Liver (tissue), 9 donors: ENCODE results near the gene WNT10A. TPM values are rescaled to one million over a fixed set of nuclear protein-coding genes. Genes with fewer than 3 reads are reported as not detected.

ENCODE experiments used
- DNase-seq: peaks from one replicate; pipeline ENCODE4 v3.0.0-alpha.2; 2017; ENCODE audit warnings: low spot score
- H3K27ac ChIP-seq, 2 donors: one replicate each; pipeline ENCODE4 v1.7.0; 2013; ENCODE audit warnings: inconsistent platforms in 2 of 2, low read length in 2 of 2, control low read depth in 1 of 2, low read depth in 1 of 2, mild to moderate bottlenecking in 1 of 2
- H3K27me3 ChIP-seq, 4 donors: one replicate each; pipeline versions ENCODE4 v1.6.1 to v1.7.0; 2013; ENCODE audit warnings: low read length in 3 of 4, inconsistent platforms in 1 of 4, mild to moderate bottlenecking in 1 of 4, moderate library complexity in 1 of 4; ENCODE audit not compliant: control insufficient read depth in 4 of 4, insufficient read depth in 4 of 4
- H3K36me3 ChIP-seq, 4 donors: one replicate each; pipeline versions ENCODE4 v1.6.1 to v1.7.0; 2013; ENCODE audit warnings: low read length in 3 of 4, mild to moderate bottlenecking in 3 of 4, low read depth in 1 of 4, moderate library complexity in 1 of 4; ENCODE audit not compliant: control insufficient read depth in 4 of 4, insufficient read depth in 3 of 4
- H3K4me1 ChIP-seq, 4 donors: one replicate each; pipeline versions ENCODE4 v1.6.1 to v1.7.0; 2013; ENCODE audit warnings: low read length in 3 of 4, mild to moderate bottlenecking in 3 of 4, moderate library complexity in 1 of 4; ENCODE audit not compliant: control insufficient read depth in 4 of 4, insufficient read depth in 4 of 4
- H3K4me3 ChIP-seq, 3 donors: one replicate each; pipeline versions ENCODE4 v1.6.1 to v1.7.0; 2013; ENCODE audit warnings: low read length in 3 of 3, control low read depth in 1 of 3, low read depth in 1 of 3, mild to moderate bottlenecking in 1 of 3
- H3K9ac ChIP-seq, 2 donors: one replicate each; pipeline ENCODE4 v1.7.0; 2013; ENCODE audit warnings: low read length in 2 of 2, mild to moderate bottlenecking in 2 of 2, moderate library complexity in 2 of 2, control low read depth in 1 of 2, low read depth in 1 of 2
- H3K9me3 ChIP-seq, 4 donors: one replicate each; pipeline versions ENCODE4 v1.6.1 to v1.7.0; 2013; ENCODE audit warnings: low read length in 3 of 4; ENCODE audit not compliant: control insufficient read depth in 4 of 4
- ATF3 ChIP-seq: IDR thresholded peaks from 2 replicates; pipeline ENCODE4 v1.6.1; 2016; ENCODE audit warnings: antibody characterized with exemption
- CTCF ChIP-seq: fragments of 150-350 bp; IDR thresholded peaks from 2 replicates; pipeline ENCODE4 v1.5.1; 2017; ENCODE audit warnings: improper control_type of control experiment, low read depth, low read length; ENCODE audit not compliant: missing input control
- EGR1 ChIP-seq, 2 donors: IDR thresholded peaks; 2 replicates each; pipeline ENCODE4 v1.6.1; 2016 to 2018; ENCODE audit warnings: antibody characterized with exemption in 2 of 2, low read depth in 2 of 2
- FOXA1 ChIP-seq: IDR thresholded peaks from 2 replicates; pipeline ENCODE4 v1.6.1; 2016; ENCODE audit warnings: antibody characterized with exemption
- FOXA2 ChIP-seq: IDR thresholded peaks from 2 replicates; pipeline ENCODE4 v1.6.1; 2016; ENCODE audit warnings: antibody characterized with exemption
- GABPA ChIP-seq, 2 donors: IDR thresholded peaks in 1 of 2; conservative IDR thresholded peaks in 1 of 2; 2 replicates each; pipeline ENCODE4 v1.6.1; 2016; ENCODE audit warnings: antibody characterized with exemption in 2 of 2, mild to moderate bottlenecking in 1 of 2, moderate library complexity in 1 of 2
- HNF4G ChIP-seq: IDR thresholded peaks from 2 replicates; pipeline ENCODE4 v1.6.1; 2016; ENCODE audit warnings: antibody characterized with exemption
- MAX ChIP-seq: IDR thresholded peaks from 2 replicates; pipeline ENCODE4 v1.6.1; 2016; ENCODE audit warnings: antibody characterized with exemption
- NR2F2 ChIP-seq: IDR thresholded peaks from 2 replicates; pipeline ENCODE4 v1.6.1; 2016; ENCODE audit warnings: antibody characterized with exemption
- RAD21 ChIP-seq, 2 donors: IDR thresholded peaks; 2 replicates each; pipeline ENCODE4 v1.6.1; 2016; ENCODE audit warnings: antibody characterized with exemption in 2 of 2, mild to moderate bottlenecking in 2 of 2
- REST ChIP-seq: IDR thresholded peaks from 2 replicates; pipeline ENCODE4 v1.6.1; 2016; ENCODE audit warnings: antibody characterized with exemption, mild to moderate bottlenecking
- RXRA ChIP-seq, 2 donors: IDR thresholded peaks; 2 replicates each; pipeline ENCODE4 v1.6.1; 2017 to 2018; ENCODE audit warnings: antibody characterized with exemption in 2 of 2, mild to moderate bottlenecking in 1 of 2
- SP1 ChIP-seq: IDR thresholded peaks from 2 replicates; pipeline ENCODE4 v1.6.1; 2018; ENCODE audit warnings: antibody characterized with exemption, mild to moderate bottlenecking
- TAF1 ChIP-seq: conservative IDR thresholded peaks from 2 replicates; pipeline ENCODE4 v1.6.1; 2016; ENCODE audit warnings: antibody characterized with exemption, mild to moderate bottlenecking
- YY1 ChIP-seq: IDR thresholded peaks from 2 replicates; pipeline ENCODE4 v1.6.1; 2016; ENCODE audit warnings: antibody characterized with exemption, mild to moderate bottlenecking
- ZBTB33 ChIP-seq: IDR thresholded peaks from 2 replicates; pipeline ENCODE4 v1.6.1; 2016; ENCODE audit warnings: antibody characterized with exemption
- WGBS: extraction: QIAGEN DNeasy Blood & Tissue Kit; methylation state at CpG from one replicate; pipeline ENCODE4 v1.1.7; 2013; 5-methylcytosine and 5-hydroxymethylcytosine counted together
- polyA plus RNA-seq, 2 donors: library from polyadenylated mRNA; stranded (reverse) in 1 of 2; unstranded in 1 of 2; fragments of 200-250 nt in 1 of 2; fragments of >200 nt in 1 of 2; fragmentation: Nextera tagmentation in 1 of 2; extraction: Ambion mirVana in 1 of 2; gene quantifications; one replicate each; pipeline versions ENCODE4 v1.2.1 to v1.2.3, GENCODE V29; 2013 to 2015
- total RNA-seq, 2 donors: library from RNA; depleted of rRNA; stranded (reverse); fragments of >200 nt; gene quantifications; one replicate each; pipeline ENCODE4 v1.2.3, GENCODE V29; 2014
- donor health status: healthy.
- donor health status: healthy.
- donor health status: healthy.
- donor health status: healthy.
- donor health status: healthy.

The WNT10A gene
- total and polyA plus RNA-seq, 4 donors = 0.01 to 0.08 (median 0.05) TPM; not detected in 1

GRCh38 chr2:218885981-218886947 lies 5.6 kb downstream of the WNT10A start:
- Histone ChIP-seq H3K9ac (no peak overlapping the region), H3K27me3 (peaks cover 0 to 18% (median 8%) of the 10 kb centered on the region in 4 donors), H3K27ac (no peak overlapping the region), H3K36me3 (no peaks in the 10 kb centered on the region), H3K4me3 (no peak overlapping the region), H3K9me3 (no peaks in the 10 kb centered on the region), H3K4me1 (peaks cover 3 to 4% (median 4%) of the 10 kb centered on the region in 4 donors)
- no peak for TF ChIP-seq FOXA1
- TF ChIP-seq EGR1 (IDR thresholded peaks at IDR 0.05; ENCODE audit: low read depth in 2 of 2) = no peak
- TF ChIP-seq NR2F2 = no peak
- TF ChIP-seq SP1 = no peak
- TF ChIP-seq HNF4G = no peak
- TF ChIP-seq ATF3 = no peak
- TF ChIP-seq TAF1 = no peak
- TF ChIP-seq MAX = no peak
- no peak for TF ChIP-seq REST
- no peak for TF ChIP-seq FOXA2
- no peak for TF ChIP-seq YY1
- TF ChIP-seq RAD21 (IDR thresholded peaks at IDR 0.05) = no peak
- no peak for TF ChIP-seq CTCF
- no peak for TF ChIP-seq ZBTB33
- TF ChIP-seq RXRA (IDR thresholded peaks at IDR 0.05) = no peak
- no peak for TF ChIP-seq GABPA (IDR thresholded peaks at IDR 0.05 in 1 of 2, conservative IDR thresholded peaks at IDR 0.05 in 1 of 2)
- WGBS = 68% methylated on average over 12 of the region's 12 CpGs
- DNase-seq = no peak
